ENCODE data around the gene TOPAZ1. TPM values are rescaled to one million over a fixed set of nuclear protein-coding genes. Genes with fewer than 3 reads are reported as not detected.

Gene TOPAZ1
- total and polyA plus RNA-seq, 2 of the 4 experiments (the other 2 are of a cell fraction) = not detected

- in situ Hi-C loops (cut with MboI; ENCODE audit: low sequenced_read_pairs) (no loop called here), dilution Hi-C loops (cut with HindIII; ENCODE audit: low sequenced_read_pairs, unreplicated experiment) (no loop called here), intact Hi-C loops (cut with micrococcal nuclease) (no loop called here)
- no peaks in the 10 kb centered on the region for H3K9me3 ChIP-seq (ENCODE audit: control insufficient read depth, insufficient read depth, low read length)
- no peaks in the 10 kb centered on the region for H3K27me3 ChIP-seq (ENCODE audit: control insufficient read depth, insufficient read depth, low read length)
- TF ChIP-seq CHD1 (IDR thresholded peaks at IDR 0.05; ENCODE audit: low read depth, low read length) (no peak), RAD21 (IDR thresholded peaks at IDR 0.05; ENCODE audit: low read length) (no peak), BHLHE40 (IDR thresholded peaks at IDR 0.05; ENCODE audit: low read depth, low read length) (no peak), MXI1 (IDR thresholded peaks at IDR 0.05; ENCODE audit: borderline replicate concordance, low read depth, low read length) (no peak), RCOR1 (IDR thresholded peaks at IDR 0.05; ENCODE audit: insufficient replicate concordance, low read length) (no peak), USF2 (IDR thresholded peaks at IDR 0.05; ENCODE audit: low read depth, low read length) (no peak)
- DNase-seq (no peak), ATAC-seq (ENCODE audit: low read depth) (no peak)
- no peaks in the 10 kb centered on the region for H3K4me1 ChIP-seq (ENCODE audit: control insufficient read depth, insufficient read depth, low read length)
- no peak overlapping the region for H3K4me2 ChIP-seq (ENCODE audit: low read depth, low read length)
- H4K91ac ChIP-seq (ENCODE audit: insufficient read depth, low read depth, low read length) = no peak overlapping the region
- no peak overlapping the region for H2AK9ac ChIP-seq (replicated peaks; ENCODE audit: low read depth, low read length, poor library complexity)
- no peak overlapping the region for H4K5ac ChIP-seq (ENCODE audit: low read depth, low read length)
- no peak overlapping the region for H2AFZ ChIP-seq (replicated peaks; ENCODE audit: low read length, poor library complexity)
- H3K9ac ChIP-seq (ENCODE audit: low read depth, low read length) = no peak overlapping the region
- BruUV-seq (replicated peaks) = no TSS peak
- no peak overlapping the region for H3K4me3 ChIP-seq (ENCODE audit: insufficient read depth, low read depth, low read length)
- WGBS, 2 experiments (ENCODE audit: extremely low coverage in 2 of 2, insufficient read length in 1 of 2) = 60% methylated on average over 1 of the region's 2 CpGs; no CpG with 5 or more reads in 1 of the 2 experiments
- no peak overlapping the region for H4K8ac ChIP-seq (ENCODE audit: low read depth in 2 of 2, low read length in 2 of 2)
- H3K56ac ChIP-seq (ENCODE audit: extremely low read depth, insufficient read depth, low read length) = no peak overlapping the region
- H3K18ac ChIP-seq (ENCODE audit: low read depth, low read length) = no peak overlapping the region
- no peaks in the 10 kb centered on the region for H3K9me1 ChIP-seq (ENCODE audit: insufficient read depth, low read length)
- no peaks in the 10 kb centered on the region for H4K20me1 ChIP-seq (ENCODE audit: insufficient read depth, low read length)
- H3K27ac ChIP-seq (ENCODE audit: insufficient read depth, low read length) = no peak overlapping the region
- no peak overlapping the region for H2BK120ac ChIP-seq (ENCODE audit: low read depth, low read length)
- no peaks in the 10 kb centered on the region for H3K36me3 ChIP-seq (ENCODE audit: control insufficient read depth, insufficient read depth, low read length)
- H3K23ac ChIP-seq (ENCODE audit: low read depth, low read length) = no peak overlapping the region
- no peak overlapping the region for H3K4ac ChIP-seq (ENCODE audit: low read depth, low read length)
- H2BK5ac ChIP-seq (ENCODE audit: low read depth, low read length, poor library complexity, severe bottlenecking) = no peak overlapping the region
- H2BK20ac ChIP-seq (ENCODE audit: low read depth, low read length) = no peak overlapping the region
- H2BK15ac ChIP-seq (ENCODE audit: low read depth, low read length) = no peak overlapping the region
- no peaks in the 10 kb centered on the region for H3K79me1 ChIP-seq (ENCODE audit: low read depth in 1 of 2, low read length in 2 of 2)
- no peak overlapping the region for H3K14ac ChIP-seq (replicated peaks; ENCODE audit: low read depth, low read length)
- ChIA-PET POLR2A (ENCODE audit: unreplicated experiment) (no interaction called here), CTCF (no interaction called here)
- H2AK5ac ChIP-seq (ENCODE audit: low read depth, low read length) = no peak overlapping the region
Measured at GRCh38 chr3:44280631-44281030, 38.9 kb downstream of the TOPAZ1 start.

All from IMR-90 (cell line).